GM19193 (cell line): ENCODE data around the gene IL34.

Source experiments
- POLR2A ChIP-seq: IDR thresholded peaks from 4 replicates; pipeline ENCODE4 v1.6.1; 2011; ENCODE audit not compliant: insufficient read depth, insufficient read length; ENCODE audit errors: extremely low read depth

IL34 gene

GRCh38 chr16:70686376-70687101, 40.2 kb downstream of the IL34 start:
- TF ChIP-seq POLR2A = no peak

GRCh38 chr16:70687102-70687511, 40.7 kb downstream of the IL34 start:
- no peak for TF ChIP-seq POLR2A

GRCh38 chr16:70687671-70688245, 41.4 kb downstream of the IL34 start:
- TF ChIP-seq POLR2A = no peak

GRCh38 chr16:70688246-70688742, 41.9 kb downstream of the IL34 start:
- TF ChIP-seq POLR2A = no peak

GRCh38 chr16:70689035-70689969, 42.9 kb downstream of the IL34 start:
- no peak for TF ChIP-seq POLR2A

- no peak for TF ChIP-seq POLR2A
Measured at GRCh38 chr16:70689970-70690891, 43.9 kb downstream of the IL34 start.

- TF ChIP-seq POLR2A = no peak
Measured at GRCh38 chr16:70691223-70692129, 45.1 kb downstream of the IL34 start.

GRCh38 chr16:70692130-70692872, 45.9 kb downstream of the IL34 start:
- no peak for TF ChIP-seq POLR2A

GRCh38 chr16:70692873-70693671, 46.7 kb downstream of the IL34 start:
- no peak for TF ChIP-seq POLR2A

GRCh38 chr16:70694088-70694867, 47.9 kb downstream of the IL34 start:
- TF ChIP-seq POLR2A = no peak

GRCh38 chr16:70694868-70695218, 48.5 kb downstream of the IL34 start:
- no peak for TF ChIP-seq POLR2A
